HL-60 (cell line): ENCODE data around the gene DYSF.

Source experiments
- CTCF ChIP-seq: IDR thresholded peaks from one replicate; pipeline ENCODE4 v1.5.1; 2011; ENCODE audit warnings: low read length, control low read depth, inconsistent platforms; ENCODE audit not compliant: insufficient read depth
- GABPA ChIP-seq: IDR thresholded peaks from 2 replicates; pipeline ENCODE4 v1.6.1; 2012; ENCODE audit warnings: low read depth
- POLR2AphosphoS5 ChIP-seq: IDR thresholded peaks from 2 replicates; pipeline ENCODE4 v1.6.1; 2012; ENCODE audit warnings: low read depth
- REST ChIP-seq: IDR thresholded peaks from 2 replicates; pipeline ENCODE4 v1.6.1; 2012; ENCODE audit warnings: low read depth; ENCODE audit not compliant: insufficient replicate concordance

- TF ChIP-seq CTCF (no peak), POLR2AphosphoS5 (no peak), REST (no peak), GABPA (no peak)
These were observed 155.7 kb downstream of the DYSF start for GRCh38 chr2:71609029-71609428.
